T-helper 9 cell (primary cell): ENCODE results near the gene MYL7.
"Not testable (repeated sequence)": the region's sequence is repeated elsewhere in the genome, so short reads cannot be mapped to it uniquely, and the experiment has no call there.

Experiments
- DNase-seq: peaks from one replicate; pipeline ENCODE4 v3.0.0-alpha.2; 2020

MYL7 gene

GRCh38 chr7:44171901-44172300, 30.8 kb upstream of the MYL7 start:
- DNase-seq = not testable (repeated sequence)

- no peak for DNase-seq
Measured at GRCh38 chr7:44167920-44168319, 26.8 kb upstream of the MYL7 start.

GRCh38 chr7:44163591-44163990, 22.5 kb upstream of the MYL7 start:
- no peak for DNase-seq

- DNase-seq = no peak
Measured at GRCh38 chr7:44162785-44163395, 21.8 kb upstream of the MYL7 start.

GRCh38 chr7:44162179-44162578, 21.0 kb upstream of the MYL7 start:
- no peak for DNase-seq

GRCh38 chr7:44161371-44161770, 20.2 kb upstream of the MYL7 start:
- no peak for DNase-seq

GRCh38 chr7:44159824-44160630, 18.9 kb upstream of the MYL7 start:
- DNase-seq = no peak

GRCh38 chr7:44158873-44159631, 17.9 kb upstream of the MYL7 start:
- DNase-seq = no peak

GRCh38 chr7:44158096-44158872, 17.2 kb upstream of the MYL7 start:
- no peak for DNase-seq

- no peak for DNase-seq
Measured at GRCh38 chr7:44157116-44158080, 16.3 kb upstream of the MYL7 start.

GRCh38 chr7:44156453-44157010, 15.4 kb upstream of the MYL7 start:
- no peak for DNase-seq

GRCh38 chr7:44155191-44156185, 14.4 kb upstream of the MYL7 start:
- DNase-seq = no peak

- DNase-seq = no peak
Measured at GRCh38 chr7:44154703-44155102, 13.6 kb upstream of the MYL7 start.

- no peak for DNase-seq
Measured at GRCh38 chr7:44153948-44154335, 12.8 kb upstream of the MYL7 start.

GRCh38 chr7:44152971-44153947, 12.1 kb upstream of the MYL7 start:
- no peak for DNase-seq

- no peak for DNase-seq
Measured at GRCh38 chr7:44151956-44152355, 10.8 kb upstream of the MYL7 start.

- DNase-seq = no peak
Measured at GRCh38 chr7:44150966-44151941, 10.1 kb upstream of the MYL7 start.

- no peak for DNase-seq
Measured at GRCh38 chr7:44150466-44150832, 9.3 kb upstream of the MYL7 start.
